OCI-LY7 (cell line): ENCODE data around the gene A2M. TPM values are rescaled to one million over a fixed set of nuclear protein-coding genes. Genes with fewer than 3 reads are reported as not detected.

Source experiments
- BruUV-seq: library from RNA; stranded (reverse); fragments of 400-500 nt; replicated peaks from 2 replicates; lab custom pipeline; 2021; lab: Mats Ljungman, UMichigan
- CTCF ChIA-PET: fragments of 300-600 bp; sonication (Branson Sonifier 250); formaldehyde crosslinking; loops from one replicate; lab custom pipeline; 2022; ENCODE audit warnings: antibody characterized with exemption; ENCODE audit not compliant: unreplicated experiment; lab: Charles Lee
- POLR2A ChIA-PET: fragments of 300-600 bp; sonication (Branson Sonifier 250); formaldehyde crosslinking; loops from one replicate; lab custom pipeline; 2022; ENCODE audit warnings: antibody characterized with exemption; lab: Charles Lee
- DNase-seq: peaks from one replicate; pipeline ENCODE4 v3.0.0-alpha.2; 2015; ENCODE audit warnings: low spot score
- H2AFZ ChIP-seq: fragments of 200-600 bp; sonication (generic), shearing (Covaris generic); 2 replicates; pipeline ENCODE4 v1.6.1; 2014; ENCODE audit warnings: mild to moderate bottlenecking, antibody characterized with exemption, low read length, moderate library complexity
- H3K27ac ChIP-seq: fragments of 200-600 bp; sonication (generic); 2 replicates; pipeline ENCODE4 v1.5.1; 2014; ENCODE audit warnings: mixed run types, low read depth, mild to moderate bottlenecking, moderate library complexity, low read length, inconsistent platforms; ENCODE audit not compliant: poor library complexity, severe bottlenecking
- H3K36me3 ChIP-seq: fragments of 200-600 bp; sonication (generic); 2 replicates; pipeline ENCODE4 v1.6.1; 2014; ENCODE audit warnings: mild to moderate bottlenecking, antibody characterized with exemption, low read length, moderate library complexity, mixed read lengths; ENCODE audit not compliant: insufficient read depth
- H3K4me1 ChIP-seq: fragments of 200-600 bp; sonication (generic); 2 replicates; pipeline ENCODE4 v1.5.1; 2014; ENCODE audit warnings: mild to moderate bottlenecking, low read length; ENCODE audit not compliant: insufficient read depth, poor library complexity, severe bottlenecking
- H3K4me2 ChIP-seq: fragments of 200-600 bp; sonication (generic); 2 replicates; pipeline ENCODE4 v1.6.1; 2014; ENCODE audit warnings: mild to moderate bottlenecking, low read length
- H3K4me3 ChIP-seq: fragments of 200-600 bp; sonication (generic); 2 replicates; pipeline ENCODE4 v1.5.1; 2014; ENCODE audit warnings: mild to moderate bottlenecking, low read depth, low read length; ENCODE audit not compliant: poor library complexity, severe bottlenecking
- H3K79me2 ChIP-seq: fragments of 200-600 bp; sonication (generic); 2 replicates; pipeline ENCODE4 v1.6.1; 2016; ENCODE audit warnings: low read depth, mild to moderate bottlenecking, low read length, moderate library complexity, mixed read lengths; ENCODE audit not compliant: insufficient read depth
- H3K9me2 ChIP-seq: fragments of 200-600 bp; sonication (generic); 2 replicates; pipeline ENCODE4 v1.6.1; 2016; ENCODE audit warnings: mild to moderate bottlenecking, low read length, mixed read lengths; ENCODE audit not compliant: insufficient read depth
- H3K9me3 ChIP-seq: fragments of 200-600 bp; sonication (generic); 2 replicates; pipeline ENCODE4 v1.6.1; 2014; ENCODE audit warnings: mild to moderate bottlenecking, mixed run types, low read length, mixed read lengths
- H4K20me1 ChIP-seq: fragments of 200-600 bp; sonication (generic); 2 replicates; pipeline ENCODE4 v1.6.1; 2014; ENCODE audit warnings: mild to moderate bottlenecking, antibody characterized with exemption, low read length, moderate library complexity, mixed read lengths; ENCODE audit not compliant: insufficient read depth
- CTCF ChIP-seq: fragments of 200-600 bp; sonication (generic); conservative IDR thresholded peaks from 2 replicates; pipeline ENCODE4 v1.5.1; 2014; ENCODE audit warnings: mild to moderate bottlenecking, antibody characterized with exemption, low read length, moderate library complexity, mixed read lengths
- EZH2phosphoT487 ChIP-seq: fragments of 200-600 bp; sonication (generic); IDR thresholded peaks from 2 replicates; pipeline ENCODE4 v1.6.1; 2018; ENCODE audit warnings: low read depth, borderline replicate concordance, mild to moderate bottlenecking, mixed run types, antibody characterized with exemption, low read length, moderate library complexity, mixed read lengths
- intact Hi-C: fragments of 100-400 bp; cut with micrococcal nuclease; formaldehyde crosslinking; loops from one replicate; pipeline ENCODE4 v1.10.0; 2022; ENCODE audit not compliant: unreplicated experiment
- total RNA-seq, 2 experiments: library from RNA; depleted of rRNA in 1 of 2; stranded (reverse); fragments of >200 nt in 1 of 2; shearing (Covaris generic) in 1 of 2; gene quantifications; 2 replicates each; pipeline ENCODE4 v1.2.3, GENCODE V29; 2014 to 2022

Gene A2M
- total RNA-seq, 2 experiments from 2014 or later = not detected

- CTCF ChIA-PET = no interaction called here
- H2AFZ ChIP-seq = no peak overlapping the region
- H3K4me1 ChIP-seq = no peaks in the 10 kb centered on the region
- BruUV-seq = no TSS peak
- POLR2A ChIA-PET = no interaction called here
- peaks cover 3% of the 10 kb centered on the region; the same call in 1 of the 2 replicates for H4K20me1 ChIP-seq
- intact Hi-C loops = no loop called here
- TF ChIP-seq EZH2phosphoT487 = no peak
- no peak for TF ChIP-seq CTCF
- H3K27ac ChIP-seq = no peak overlapping the region
- H3K4me2 ChIP-seq = no peak overlapping the region
- no peaks in the 10 kb centered on the region for H3K9me3 ChIP-seq
- no peak overlapping the region for H3K4me3 ChIP-seq
- no peaks in the 10 kb centered on the region for H3K79me2 ChIP-seq
- no peaks in the 10 kb centered on the region for H3K36me3 ChIP-seq
- H3K9me2 ChIP-seq = no peaks in the 10 kb centered on the region
- DNase-seq = no peak
Measured at GRCh38 chr12:9041321-9041720, 74.4 kb downstream of the A2M start.

- ChIA-PET CTCF (no interaction called here), POLR2A (no interaction called here)
- H3K79me2 ChIP-seq = no peaks in the 10 kb centered on the region
Measured at GRCh38 chr12:9040484-9041186, 75.1 kb downstream of the A2M start.

More at GRCh38 chr12:9040484-9041186, 75.1 kb downstream of the A2M start:
- H3K36me3 ChIP-seq = no peaks in the 10 kb centered on the region
- H3K4me1 ChIP-seq = no peaks in the 10 kb centered on the region
- H2AFZ ChIP-seq = no peak overlapping the region
- intact Hi-C loops = no loop called here
- H3K4me2 ChIP-seq = no peak overlapping the region
- no peaks in the 10 kb centered on the region for H3K9me2 ChIP-seq
- H3K4me3 ChIP-seq = no peak overlapping the region
- H3K9me3 ChIP-seq = no peaks in the 10 kb centered on the region
- no peak overlapping the region for H3K27ac ChIP-seq
- TF ChIP-seq CTCF (no peak), EZH2phosphoT487 (no peak)
- no peak for DNase-seq
- no TSS peak for BruUV-seq
- peaks cover 3% of the 10 kb centered on the region; the same call in 1 of the 2 replicates for H4K20me1 ChIP-seq
